Suprapubic skin (tissue), 4 donors: ENCODE results near the gene ERVV-1.

Experiments
- EP300 ChIP-seq: sonication (generic); formaldehyde crosslinking; IDR thresholded peaks from one replicate; pipeline ENCODE4 v1.6.1; 2017; ENCODE audit warnings: antibody characterized with exemption
- POLR2A ChIP-seq, 2 donors: fragments of 450-650 bp; IDR thresholded peaks; one replicate each; pipeline ENCODE4 v1.6.1; 2017; ENCODE audit warnings: antibody characterized with exemption in 2 of 2, mild to moderate bottlenecking in 2 of 2, moderate library complexity in 2 of 2
- POLR2AphosphoS5 ChIP-seq, 3 donors: sonication (generic); formaldehyde crosslinking; IDR thresholded peaks; one replicate each; pipeline ENCODE4 v1.6.1; 2017; ENCODE audit warnings: antibody characterized with exemption in 3 of 3
- TF ChIP-seq, protein P1 (sequence below), 2 donors: fragments of 200-600 bp in 1 of 2; fragments of 450-650 bp in 1 of 2; sonication (generic) in 1 of 2; IDR thresholded peaks; one replicate each; pipeline ENCODE4 v1.5.1; 2016 to 2019; ENCODE audit warnings: antibody characterized with exemption in 2 of 2, mild to moderate bottlenecking in 1 of 2, moderate library complexity in 1 of 2

DNA sequence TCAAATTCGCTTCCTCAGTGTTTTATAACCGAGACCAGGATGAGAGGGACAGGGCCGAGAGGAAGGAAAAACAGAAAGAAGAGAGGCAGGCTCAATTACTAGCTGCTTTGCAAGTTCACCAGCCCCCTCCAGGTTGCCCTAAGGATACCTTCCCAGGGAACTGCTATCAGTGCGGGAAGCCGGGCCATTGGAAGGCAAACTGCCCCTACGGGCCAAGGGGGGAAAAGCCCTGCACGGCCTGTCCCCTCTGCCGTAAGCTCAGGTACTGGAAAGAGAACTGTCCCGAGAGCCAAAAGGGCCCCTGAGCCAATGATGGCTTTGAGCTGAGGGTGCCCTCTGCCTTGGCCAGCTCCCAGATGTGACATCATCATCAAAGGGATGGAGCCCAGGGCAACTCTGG lies 3.2 kb upstream of the ERVV-1 start:
- TF ChIP-seq, protein P1, sequence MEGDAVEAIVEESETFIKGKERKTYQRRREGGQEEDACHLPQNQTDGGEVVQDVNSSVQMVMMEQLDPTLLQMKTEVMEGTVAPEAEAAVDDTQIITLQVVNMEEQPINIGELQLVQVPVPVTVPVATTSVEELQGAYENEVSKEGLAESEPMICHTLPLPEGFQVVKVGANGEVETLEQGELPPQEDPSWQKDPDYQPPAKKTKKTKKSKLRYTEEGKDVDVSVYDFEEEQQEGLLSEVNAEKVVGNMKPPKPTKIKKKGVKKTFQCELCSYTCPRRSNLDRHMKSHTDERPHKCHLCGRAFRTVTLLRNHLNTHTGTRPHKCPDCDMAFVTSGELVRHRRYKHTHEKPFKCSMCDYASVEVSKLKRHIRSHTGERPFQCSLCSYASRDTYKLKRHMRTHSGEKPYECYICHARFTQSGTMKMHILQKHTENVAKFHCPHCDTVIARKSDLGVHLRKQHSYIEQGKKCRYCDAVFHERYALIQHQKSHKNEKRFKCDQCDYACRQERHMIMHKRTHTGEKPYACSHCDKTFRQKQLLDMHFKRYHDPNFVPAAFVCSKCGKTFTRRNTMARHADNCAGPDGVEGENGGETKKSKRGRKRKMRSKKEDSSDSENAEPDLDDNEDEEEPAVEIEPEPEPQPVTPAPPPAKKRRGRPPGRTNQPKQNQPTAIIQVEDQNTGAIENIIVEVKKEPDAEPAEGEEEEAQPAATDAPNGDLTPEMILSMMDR (IDR thresholded peaks at IDR 0.05): no peak
- no peak for TF ChIP-seq POLR2A (IDR thresholded peaks at IDR 0.05)
- no peak for TF ChIP-seq EP300
- no peak for TF ChIP-seq POLR2AphosphoS5 (IDR thresholded peaks at IDR 0.05)
